CD14-positive monocyte (primary cell): ENCODE results near the gene ZSCAN22. TPM values are rescaled to one million over a fixed set of nuclear protein-coding genes. Genes with fewer than 3 reads are reported as not detected.
A peak's percentile ranks its signal among the peaks of the same experiment; 100 is the strongest.

ENCODE experiments used
- DNase-seq, 3 donors: peaks; one replicate each; pipeline ENCODE4 v3.0.0-alpha.2; 2011 to 2022
- H2AFZ ChIP-seq: 2 replicates; pipeline ENCODE4 v1.6.0; 2012; ENCODE audit warnings: mild to moderate bottlenecking, low read depth, low read length, inconsistent platforms; ENCODE audit not compliant: insufficient read depth, poor library complexity, severe bottlenecking
- H3K27ac ChIP-seq, 2 donors: 1 replicate in 1 of 2; 2 replicates in 1 of 2; pipeline ENCODE4 v1.5.1; 2012 to 2013; ENCODE audit warnings: low read length in 2 of 2, control low read depth in 1 of 2, inconsistent platforms in 1 of 2, low read depth in 1 of 2, mild to moderate bottlenecking in 1 of 2
- H3K27me3 ChIP-seq, 2 donors: one replicate each; pipeline versions ENCODE4 v1.6.0 to v1.6.1; 2011 to 2013; ENCODE audit warnings: low read length in 2 of 2; ENCODE audit not compliant: control insufficient read depth in 2 of 2, insufficient read depth in 2 of 2
- H3K36me3 ChIP-seq, 2 donors: replicated peaks in 1 of 2; 1 replicate in 1 of 2; 2 replicates in 1 of 2; pipeline versions ENCODE4 v1.5.1 to v1.6.1; 2012 to 2013; ENCODE audit warnings: low read length in 2 of 2, control low read depth in 1 of 2, inconsistent platforms in 1 of 2, mild to moderate bottlenecking in 1 of 2; ENCODE audit not compliant: insufficient read depth in 2 of 2, control insufficient read depth in 1 of 2
- H3K4me1 ChIP-seq, 2 donors: 1 replicate in 1 of 2; 2 replicates in 1 of 2; pipeline versions ENCODE4 v1.5.1 to v1.6.1; 2012 to 2013; ENCODE audit warnings: low read length in 2 of 2, control low read depth in 1 of 2, inconsistent platforms in 1 of 2, mild to moderate bottlenecking in 1 of 2, moderate library complexity in 1 of 2; ENCODE audit not compliant: insufficient read depth in 2 of 2, control insufficient read depth in 1 of 2
- H3K4me2 ChIP-seq: replicated peaks from 2 replicates; pipeline ENCODE3; 2012; ENCODE audit warnings: low read length, moderate library complexity, mild to moderate bottlenecking; ENCODE audit not compliant: poor library complexity, severe bottlenecking; ENCODE audit errors: extremely low read depth
- H3K4me3 ChIP-seq, 3 experiments: fragments of 200-600 bp in 1 of 3; sonication (generic) in 1 of 3; replicated peaks in 1 of 3; 1 replicate in 2 of 3; 2 replicates in 1 of 3; pipeline ENCODE4 v1.5.1; 2011 to 2013; ENCODE audit warnings: low read length in 3 of 3, mild to moderate bottlenecking in 3 of 3, control low read depth in 2 of 3, low read depth in 2 of 3, inconsistent platforms in 1 of 3, moderate library complexity in 1 of 3
- H3K79me2 ChIP-seq: 2 replicates; pipeline ENCODE4 v1.6.0; 2012; ENCODE audit warnings: mild to moderate bottlenecking, control low read depth, inconsistent platforms, low read length, moderate library complexity; ENCODE audit not compliant: insufficient read depth
- H3K9ac ChIP-seq: 2 replicates; pipeline ENCODE4 v1.6.0; 2017; ENCODE audit warnings: low read length, mild to moderate bottlenecking; ENCODE audit not compliant: insufficient read depth, poor library complexity, severe bottlenecking
- H3K9me3 ChIP-seq, 2 donors: replicated peaks in 1 of 2; 1 replicate in 1 of 2; 2 replicates in 1 of 2; pipeline versions ENCODE4 v1.5.1 to v1.6.1; 2012 to 2013; ENCODE audit warnings: low read length in 2 of 2, control low read depth in 1 of 2; ENCODE audit not compliant: control insufficient read depth in 1 of 2, insufficient read depth in 1 of 2
- H4K20me1 ChIP-seq: 2 replicates; pipeline ENCODE4 v1.6.0; 2012; ENCODE audit warnings: mild to moderate bottlenecking, low read length, control low read depth, moderate library complexity; ENCODE audit not compliant: insufficient read depth
- H3K27ac Mint-ChIP-seq, 7 donors: one replicate each; pipeline ENCODE4 v1.8.0; 2020; ENCODE audit warnings: mild to moderate bottlenecking in 7 of 7, mixed read lengths in 7 of 7, moderate library complexity in 6 of 7, inconsistent platforms in 2 of 7
- H3K27me3 Mint-ChIP-seq, 3 donors: one replicate each; pipeline ENCODE4 v1.8.0; 2021 to 2022; ENCODE audit warnings: low read depth in 3 of 3, mild to moderate bottlenecking in 3 of 3, mixed read lengths in 3 of 3, moderate library complexity in 3 of 3, inconsistent platforms in 1 of 3
- H3K36me3 Mint-ChIP-seq, 2 donors: one replicate each; pipeline ENCODE4 v1.8.0; 2020; ENCODE audit warnings: mixed read lengths in 2 of 2, inconsistent platforms in 1 of 2, mild to moderate bottlenecking in 1 of 2
- H3K4me1 Mint-ChIP-seq: one replicate; pipeline ENCODE4 v1.8.0; 2020; ENCODE audit warnings: mild to moderate bottlenecking, mixed read lengths
- H3K4me3 Mint-ChIP-seq, 2 donors: one replicate each; pipeline ENCODE4 v1.8.0; 2020; ENCODE audit warnings: mild to moderate bottlenecking in 2 of 2, mixed read lengths in 2 of 2, moderate library complexity in 1 of 2
- H3K9me3 Mint-ChIP-seq, 7 donors: one replicate each; pipeline ENCODE4 v1.8.0; 2020 to 2022; ENCODE audit warnings: mixed read lengths in 7 of 7, mild to moderate bottlenecking in 6 of 7, moderate library complexity in 6 of 7, inconsistent platforms in 2 of 7
- WGBS: methylation state at CpG from one replicate; pipeline ENCODE4 v1.1.5; 2013; ENCODE audit warnings: missing lambda C conversion rate; ENCODE audit not compliant: insufficient coverage; 5-methylcytosine and 5-hydroxymethylcytosine counted together
- intact Hi-C, 2 donors: fragments of 100-400 bp; cut with micrococcal nuclease; formaldehyde crosslinking; loops; one replicate each; pipeline versions ENCODE4 v1.15.0 to v1.15.1; 2023
- polyA plus RNA-seq, 3 donors: library from polyadenylated mRNA; depleted of rRNA in 1 of 3; unstranded in 2 of 3; stranded (reverse) in 1 of 3; fragments of 300-500 nt in 2 of 3; fragments of >200 nt in 1 of 3; fragmentation: Illumina TruSeq in 2 of 3; gene quantifications; 1 replicate in 2 of 3; 2 replicates in 1 of 3; pipeline ENCODE4 v1.2.3, GENCODE V29; 2012 to 2021
- TF ChIP-seq, protein P1 (sequence below): fragments of 200-600 bp; IDR thresholded peaks from one replicate; pipeline ENCODE4 v1.8.0; 2022; ENCODE audit warnings: antibody characterized with exemption, mild to moderate bottlenecking

The ZSCAN22 gene
- polyA plus RNA-seq, 3 donors, result 0.58 to 1.2 (median 0.99) TPM

DNA sequence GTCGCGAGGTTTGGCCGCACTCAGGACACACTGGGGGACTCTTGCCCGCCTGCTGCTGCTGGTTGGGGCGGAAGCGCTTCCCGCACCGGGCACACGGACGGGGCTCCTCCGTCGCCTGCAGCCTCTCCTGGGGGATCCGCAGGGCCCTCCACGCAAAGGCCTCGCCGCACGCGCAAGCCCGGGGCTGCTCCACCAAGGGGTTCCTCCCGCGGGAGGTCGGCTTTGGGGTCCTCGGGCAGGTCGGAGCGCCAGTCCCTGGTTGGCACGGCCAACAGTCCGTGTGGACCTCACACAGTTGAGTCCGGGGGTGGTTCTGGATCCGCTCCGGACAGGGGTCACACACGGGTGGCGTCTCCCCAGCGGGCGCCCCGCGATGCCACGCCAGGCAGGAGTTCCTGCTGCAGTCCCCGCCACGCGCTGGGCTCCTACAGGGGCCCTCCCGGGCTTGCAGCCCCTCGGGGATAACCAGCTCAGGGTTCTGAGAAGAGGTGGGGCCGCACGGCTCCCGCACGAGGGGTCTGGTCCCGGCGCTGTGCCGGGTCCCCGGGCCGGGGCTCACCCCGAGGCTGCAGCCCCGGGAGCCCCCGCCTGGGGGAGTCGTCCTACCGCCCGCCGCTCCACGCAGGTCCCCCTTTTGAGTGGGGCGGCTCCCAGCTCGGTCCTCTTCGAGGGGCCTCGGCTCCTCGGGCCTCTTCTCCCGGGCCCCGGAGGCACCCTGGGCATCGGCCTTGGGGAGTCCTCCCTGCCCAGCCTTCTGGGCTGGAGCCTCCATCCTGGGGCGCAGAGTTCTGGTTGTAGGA is 42.0 kb downstream of the ZSCAN22 start:
- H3K4me3 Mint-ChIP-seq, result no peak overlapping the region
- Histone ChIP-seq H3K4me1 (peaks cover 9 to 13% of the 10 kb centered on the region in 2 donors), H3K9ac (no peak overlapping the region), H3K36me3 (no peaks in the 10 kb centered on the region), H3K27ac (no peak overlapping the region), H3K9me3 (peaks cover 0 to 7% of the 10 kb centered on the region in 2 donors), H3K79me2 (no peaks in the 10 kb centered on the region), H2AFZ (no peak overlapping the region), H3K4me2 (no peak overlapping the region), H3K4me3 (no peak overlapping the region), H3K27me3 (no peaks in the 10 kb centered on the region), H4K20me1 (no peaks in the 10 kb centered on the region)
- H3K36me3 Mint-ChIP-seq, result no peaks in the 10 kb centered on the region
- intact Hi-C loops, result no loop called here
- peaks cover 10% of the 10 kb centered on the region for H3K4me1 Mint-ChIP-seq
- peaks cover 0 to 5% (median 0%) of the 10 kb centered on the region in 3 donors for H3K27me3 Mint-ChIP-seq
- peaks cover 0 to 3% (median 0%) of the 10 kb centered on the region in 7 donors for H3K9me3 Mint-ChIP-seq
- TF ChIP-seq, protein P1, sequence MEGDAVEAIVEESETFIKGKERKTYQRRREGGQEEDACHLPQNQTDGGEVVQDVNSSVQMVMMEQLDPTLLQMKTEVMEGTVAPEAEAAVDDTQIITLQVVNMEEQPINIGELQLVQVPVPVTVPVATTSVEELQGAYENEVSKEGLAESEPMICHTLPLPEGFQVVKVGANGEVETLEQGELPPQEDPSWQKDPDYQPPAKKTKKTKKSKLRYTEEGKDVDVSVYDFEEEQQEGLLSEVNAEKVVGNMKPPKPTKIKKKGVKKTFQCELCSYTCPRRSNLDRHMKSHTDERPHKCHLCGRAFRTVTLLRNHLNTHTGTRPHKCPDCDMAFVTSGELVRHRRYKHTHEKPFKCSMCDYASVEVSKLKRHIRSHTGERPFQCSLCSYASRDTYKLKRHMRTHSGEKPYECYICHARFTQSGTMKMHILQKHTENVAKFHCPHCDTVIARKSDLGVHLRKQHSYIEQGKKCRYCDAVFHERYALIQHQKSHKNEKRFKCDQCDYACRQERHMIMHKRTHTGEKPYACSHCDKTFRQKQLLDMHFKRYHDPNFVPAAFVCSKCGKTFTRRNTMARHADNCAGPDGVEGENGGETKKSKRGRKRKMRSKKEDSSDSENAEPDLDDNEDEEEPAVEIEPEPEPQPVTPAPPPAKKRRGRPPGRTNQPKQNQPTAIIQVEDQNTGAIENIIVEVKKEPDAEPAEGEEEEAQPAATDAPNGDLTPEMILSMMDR, result no peak
- no peak overlapping the region for H3K27ac Mint-ChIP-seq
- DNase-seq, result no peak
- 97% methylated on average over 64 of the region's 68 CpGs for WGBS

DNA sequence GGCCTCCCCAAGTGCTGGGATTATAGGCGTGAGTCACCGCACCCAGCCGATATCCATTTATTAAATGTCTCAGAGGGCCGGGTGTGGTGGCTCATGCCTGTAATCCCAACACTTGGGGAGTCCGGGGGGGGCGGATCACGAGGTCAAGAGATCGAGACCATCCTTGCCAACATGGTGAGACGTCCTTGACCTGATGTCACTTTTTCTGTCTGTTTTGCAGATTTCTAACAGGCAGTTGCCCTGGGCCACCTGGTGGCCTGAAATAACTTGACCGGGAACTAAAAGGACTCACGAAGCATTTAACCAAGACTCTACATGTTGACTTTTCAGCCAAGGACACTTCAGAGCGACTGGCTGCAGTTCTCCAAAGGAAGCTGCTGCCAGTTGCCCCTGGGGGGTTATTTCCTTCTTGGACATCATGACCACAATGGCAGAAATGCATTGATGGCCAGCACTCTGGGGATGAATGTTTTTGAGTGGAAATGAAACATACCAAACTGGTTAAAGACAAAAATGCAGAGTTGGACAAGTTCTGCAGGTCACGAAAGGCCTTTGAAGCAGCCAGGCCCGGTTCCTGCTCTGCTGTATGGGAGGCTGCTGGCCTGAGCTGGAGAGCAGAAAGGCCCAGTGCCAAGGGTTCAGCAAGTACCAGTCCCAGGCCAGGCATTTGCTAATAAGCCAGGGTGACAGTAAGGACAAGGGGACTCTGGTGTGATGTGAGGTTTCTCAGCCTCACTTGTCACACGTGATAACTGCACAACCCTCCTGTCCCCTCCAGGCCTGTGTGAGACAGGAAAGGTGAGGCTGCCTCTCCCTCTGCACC is 45.7 kb downstream of the ZSCAN22 start:
- Mint-ChIP-seq H3K27ac (peak overlapping the region in 1 of 7 donors; percentile 35), H3K27me3 (peaks cover 0 to 6% (median 0%) of the 10 kb centered on the region in 3 donors), H3K9me3 (peaks cover 0 to under 1% (median 0%) of the 10 kb centered on the region in 7 donors), H3K4me1 (peaks cover 7% of the 10 kb centered on the region), H3K36me3 (no peaks in the 10 kb centered on the region), H3K4me3 (no peak overlapping the region)
- Histone ChIP-seq H3K9ac (no peak overlapping the region), H3K36me3 (no peaks in the 10 kb centered on the region), H3K27ac (no peak overlapping the region), H3K79me2 (no peaks in the 10 kb centered on the region), H3K4me1 (no peaks in the 10 kb centered on the region), H4K20me1 (no peaks in the 10 kb centered on the region), H3K4me3 (no peak overlapping the region), H3K27me3 (no peaks in the 10 kb centered on the region), H3K4me2 (no peak overlapping the region), H3K9me3 (peaks cover 0 to 5% of the 10 kb centered on the region in 2 donors), H2AFZ (no peak overlapping the region)
- TF ChIP-seq, protein P1, result no peak
- intact Hi-C loops, result no loop called here
- DNase-seq, result no peak
- 90% methylated on average over 12 of the region's 15 CpGs for WGBS
